ENCODE data around the gene JAZF1. TPM values are rescaled to one million over a fixed set of nuclear protein-coding genes. Genes with fewer than 3 reads are reported as not detected.
A peak's percentile ranks its signal among the peaks of the same experiment; 100 is the strongest.

JAZF1 gene
- total and polyA plus RNA-seq, 8 donors: 4.0 to 13.9 (median 6.0) TPM

- Histone ChIP-seq H3K4me3 (no peak overlapping the region), H3K27ac (no peak overlapping the region), H3K27me3 (no peaks in the 10 kb centered on the region), H3K9me3 (no peaks in the 10 kb centered on the region), H3K36me3 (no peaks in the 10 kb centered on the region), H3K4me1 (peaks cover 0 to 33% (median 0%) of the 10 kb centered on the region in 3 donors)
- ATAC-seq: peak in 2 of 4 donors; percentile 64 to 71
- WGBS, 2 donors: 44 to 50% methylated on average over 2 of the region's 2 CpGs
- no peak for FAIRE-seq
- no peak for DNase-seq
- intact Hi-C loops (cut with DNase I): no loop called here
- TF ChIP-seq CTCF (IDR thresholded peaks at IDR 0.05): no peak
Measured at GRCh38 chr7:27885652-27886051, 294.9 kb downstream of the JAZF1 start.

DNA sequence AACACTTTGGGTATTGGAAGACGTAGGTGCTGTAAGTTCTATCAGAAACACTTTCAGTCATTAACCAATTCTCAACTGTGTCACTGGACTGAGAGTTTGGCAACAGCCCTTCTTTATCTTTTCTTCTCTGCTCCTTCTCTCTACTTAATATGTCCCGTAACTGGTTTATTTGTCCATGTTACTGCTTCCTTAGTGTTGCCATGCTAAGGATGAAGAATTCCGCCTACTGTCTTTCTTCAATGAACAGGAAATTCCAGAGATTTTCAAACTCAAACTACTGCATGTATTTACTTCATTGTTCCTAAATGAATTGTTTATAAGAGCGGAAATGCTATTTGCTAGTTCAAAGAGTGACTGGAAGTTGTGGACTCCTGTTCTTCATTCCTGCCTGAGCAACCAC, 296.9 kb downstream of the JAZF1 start:
- peak in 1 of 4 donors; percentile 46 for ATAC-seq
- 55 to 60% methylated on average over 4 of the region's 4 CpGs for WGBS, 2 donors
- H3K4me3 ChIP-seq: no peak overlapping the region
- H3K36me3 ChIP-seq: no peaks in the 10 kb centered on the region
- intact Hi-C loops (cut with DNase I): no loop called here
- no peak overlapping the region for H3K27ac ChIP-seq
- no peaks in the 10 kb centered on the region for H3K9me3 ChIP-seq
- H3K4me1 ChIP-seq: peaks cover 0 to 27% (median 0%) of the 10 kb centered on the region in 3 donors
- no peak for DNase-seq
- no peak for TF ChIP-seq CTCF (IDR thresholded peaks at IDR 0.05)
- H3K27me3 ChIP-seq: no peaks in the 10 kb centered on the region
- FAIRE-seq: no peak

DNA sequence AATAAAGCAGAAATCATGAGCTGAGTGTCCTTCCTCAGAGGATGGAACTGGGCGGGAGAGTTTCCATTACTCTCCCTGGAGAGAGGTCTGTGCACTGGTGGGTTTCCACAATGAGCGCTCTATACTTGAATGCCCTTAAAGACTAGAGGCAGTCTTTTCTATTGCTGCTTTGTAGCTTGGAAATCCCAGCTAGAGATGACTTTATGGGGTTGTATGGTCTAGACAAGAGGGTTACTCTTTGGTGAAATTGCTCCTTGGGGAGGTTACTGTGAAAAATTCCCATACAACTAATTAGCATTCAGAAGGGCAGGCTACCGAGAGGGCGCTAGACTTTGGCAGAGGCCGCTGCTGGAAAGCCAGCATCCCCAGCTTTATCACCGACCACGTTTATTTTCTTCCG, 303.8 kb downstream of the JAZF1 start:
- FAIRE-seq (no peak), ATAC-seq (no peak), DNase-seq (no peak)
- TF ChIP-seq CTCF (IDR thresholded peaks at IDR 0.05): no peak
- Histone ChIP-seq H3K27ac (no peak overlapping the region), H3K4me3 (no peak overlapping the region), H3K4me1 (peaks cover 33 to 49% (median 45%) of the 10 kb centered on the region in 3 donors), H3K36me3 (no peaks in the 10 kb centered on the region), H3K27me3 (no peaks in the 10 kb centered on the region), H3K9me3 (no peaks in the 10 kb centered on the region)
- intact Hi-C loops (cut with DNase I): no loop called here
- WGBS, 2 donors: 78 to 79% methylated on average over 8 of the region's 8 CpGs

DNA sequence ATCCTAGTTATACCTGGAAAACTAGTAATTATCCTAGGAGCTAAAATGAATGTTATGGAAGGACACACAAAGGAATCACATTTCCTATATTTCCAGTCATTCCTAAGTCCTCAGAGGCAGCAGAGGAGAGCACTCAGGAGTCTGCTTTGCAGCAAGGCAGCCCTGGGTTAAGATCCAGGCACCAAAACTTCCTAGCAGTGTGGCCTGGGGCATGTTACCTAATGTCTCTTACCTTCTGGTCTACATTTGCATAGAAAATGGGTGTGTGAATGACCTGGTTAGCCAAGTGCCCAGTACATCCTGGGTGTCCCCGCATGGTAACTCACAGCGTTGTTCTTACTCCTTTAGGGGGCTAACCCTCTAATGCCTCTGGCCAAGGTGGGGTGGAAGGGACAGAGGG, 304.8 kb downstream of the JAZF1 start:
- no peak for FAIRE-seq
- Histone ChIP-seq H3K27ac (peak overlapping the region in 3 of 4 donors; percentile 10 to 84 (median 82)), H3K4me3 (no peak overlapping the region), H3K9me3 (no peaks in the 10 kb centered on the region), H3K36me3 (no peaks in the 10 kb centered on the region), H3K27me3 (no peaks in the 10 kb centered on the region), H3K4me1 (peaks cover 34 to 51% (median 50%) of the 10 kb centered on the region in 3 donors)
- intact Hi-C loops (cut with DNase I): no loop called here
- DNase-seq: no peak
- WGBS, 2 donors: 97 to 100% methylated on average over 2 of the region's 2 CpGs
- no peak for ATAC-seq
- TF ChIP-seq CTCF (IDR thresholded peaks at IDR 0.05): no peak

DNA sequence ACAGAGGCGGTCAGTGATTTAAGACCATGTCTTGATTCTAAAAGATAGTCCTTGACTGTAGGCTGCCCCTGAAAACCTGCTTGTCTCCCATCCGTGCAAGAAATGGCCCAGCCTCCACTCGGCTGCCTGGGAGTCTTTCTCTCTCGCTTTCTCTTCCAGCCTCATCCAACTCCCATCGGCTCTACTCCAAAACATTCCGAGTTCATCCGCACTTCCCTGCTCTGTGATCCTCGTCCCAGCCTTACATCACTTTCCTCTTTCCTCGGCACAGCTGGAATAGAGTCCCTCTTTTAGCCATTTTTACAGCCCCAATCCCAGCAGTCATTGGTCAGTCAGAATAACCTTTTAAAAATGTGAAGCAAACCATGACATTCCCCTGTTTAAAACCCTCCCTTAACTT, 305.5 kb downstream of the JAZF1 start:
- 92 to 94% methylated on average over 9 of the region's 9 CpGs for WGBS, 2 donors
- no peaks in the 10 kb centered on the region for H3K9me3 ChIP-seq
- no peak overlapping the region for H3K4me3 ChIP-seq
- intact Hi-C loops (cut with DNase I): no loop called here
- no peak for TF ChIP-seq CTCF (IDR thresholded peaks at IDR 0.05)
- peaks cover 34 to 51% (median 50%) of the 10 kb centered on the region in 3 donors for H3K4me1 ChIP-seq
- no peaks in the 10 kb centered on the region for H3K36me3 ChIP-seq
- ATAC-seq (no peak), FAIRE-seq (no peak), DNase-seq (no peak)
- peak overlapping the region in 3 of 4 donors; percentile 52 to 84 (median 82) for H3K27ac ChIP-seq
- no peaks in the 10 kb centered on the region for H3K27me3 ChIP-seq

All from pancreas (tissue), 10 donors.